AG04450 (cell line): ENCODE results near the gene PEPD. TPM values are rescaled to one million over a fixed set of nuclear protein-coding genes. Genes with fewer than 3 reads are reported as not detected.

Experiments used
- CTCF ChIA-PET: fragments of 300-600, 350-600 bp; formaldehyde crosslinking; extraction: SDS; loops from one replicate; lab custom pipeline; 2022; ENCODE audit warnings: antibody characterized with exemption, inconsistent platforms; lab: Charles Lee
- POLR2A ChIA-PET: fragments of 350-600 bp; formaldehyde crosslinking; extraction: SDS; loops from one replicate; lab custom pipeline; 2021; ENCODE audit warnings: antibody characterized with exemption, inconsistent platforms; lab: Yijun Ruan, JAX
- DNase-seq: peaks from one replicate; pipeline ENCODE4 v3.0.0-alpha.2; 2011; ENCODE audit warnings: low read depth, low spot score
- H3K27ac ChIP-seq: one replicate; pipeline ENCODE4 v1.5.1; 2012; ENCODE audit warnings: low read depth, low read length, control low read depth
- H3K27me3 ChIP-seq: one replicate; pipeline ENCODE4 v1.6.0; 2012; ENCODE audit warnings: low read length; ENCODE audit not compliant: control insufficient read depth, insufficient read depth
- H3K4me3 ChIP-seq: 2 replicates; pipeline ENCODE4 v1.5.1; 2011; ENCODE audit warnings: mild to moderate bottlenecking, low read depth, low read length, control low read depth
- H3K9me3 ChIP-seq: 2 replicates; pipeline ENCODE4 v1.5.1; 2012; ENCODE audit warnings: low read length; ENCODE audit not compliant: control insufficient read depth, insufficient read depth
- CTCF ChIP-seq: IDR thresholded peaks from 2 replicates; pipeline ENCODE4 v1.5.1; 2011; ENCODE audit warnings: low read depth, low read length, control low read depth, inconsistent platforms
- polyA plus RNA-seq: library from polyadenylated mRNA; depleted of rRNA; stranded (reverse); fragments of >200 nt; gene quantifications from 2 replicates; pipeline ENCODE4 v1.2.3, GENCODE V29; 2011

The PEPD gene
- polyA plus RNA-seq, 1 experiment = 67.1 TPM

GRCh38 chr19:33443638-33444561 lies 77.7 kb downstream of the PEPD start:
- Histone ChIP-seq H3K9me3 (no peaks in the 10 kb centered on the region; the same call in 1 of the 2 replicates), H3K27me3 (no peaks in the 10 kb centered on the region), H3K27ac (no peak overlapping the region), H3K4me3 (no peak overlapping the region)
- ChIA-PET CTCF (no interaction called here), POLR2A (no interaction called here)
- DNase-seq = no peak
- TF ChIP-seq CTCF = no peak

GRCh38 chr19:33442706-33443105 lies 78.9 kb downstream of the PEPD start:
- POLR2A ChIA-PET = no interaction called here
- no peak for DNase-seq
- Histone ChIP-seq H3K9me3 (no peaks in the 10 kb centered on the region; the same call in 1 of the 2 replicates), H3K27me3 (no peaks in the 10 kb centered on the region), H3K27ac (no peak overlapping the region), H3K4me3 (no peak overlapping the region)
- CTCF ChIA-PET = interaction anchor here (2.1 kb wide), 1 partner anchor 12 kb away, joined by 7 read pairs; no protein-coding TSS in a partner anchor
- TF ChIP-seq CTCF = no peak

GRCh38 chr19:33441828-33442227 lies 79.8 kb downstream of the PEPD start:
- H3K4me3 ChIP-seq = no peak overlapping the region
- H3K27me3 ChIP-seq = no peaks in the 10 kb centered on the region
- DNase-seq = no peak
- no peak overlapping the region for H3K27ac ChIP-seq
- CTCF ChIA-PET = interaction anchor here (2.1 kb wide), 1 partner anchor 11 kb away, joined by 7 read pairs; no protein-coding TSS in a partner anchor
- no peak for TF ChIP-seq CTCF
- POLR2A ChIA-PET = no interaction called here
- H3K9me3 ChIP-seq = no peaks in the 10 kb centered on the region; the same call in 1 of the 2 replicates

- CTCF ChIA-PET = interaction anchor here (2.1 kb wide), 1 partner anchor 11 kb away, joined by 7 read pairs; no protein-coding TSS in a partner anchor
- POLR2A ChIA-PET = no interaction called here
- Histone ChIP-seq H3K27me3 (no peaks in the 10 kb centered on the region), H3K4me3 (no peak overlapping the region), H3K9me3 (no peaks in the 10 kb centered on the region; the same call in 1 of the 2 replicates), H3K27ac (no peak overlapping the region)
- no peak for DNase-seq
- no peak for TF ChIP-seq CTCF
These were observed 80.3 kb downstream of the PEPD start for GRCh38 chr19:33441277-33441699.

- no peak for TF ChIP-seq CTCF
- DNase-seq = no peak
- POLR2A ChIA-PET = no interaction called here
- CTCF ChIA-PET = no interaction called here
- H3K27ac ChIP-seq = no peak overlapping the region
- no peaks in the 10 kb centered on the region for H3K27me3 ChIP-seq
- no peaks in the 10 kb centered on the region; the same call in 1 of the 2 replicates for H3K9me3 ChIP-seq
- no peak overlapping the region for H3K4me3 ChIP-seq
These were observed 80.9 kb downstream of the PEPD start for GRCh38 chr19:33440682-33441081.
